Measurements from ENCODE around the gene RNF141.

DNA sequence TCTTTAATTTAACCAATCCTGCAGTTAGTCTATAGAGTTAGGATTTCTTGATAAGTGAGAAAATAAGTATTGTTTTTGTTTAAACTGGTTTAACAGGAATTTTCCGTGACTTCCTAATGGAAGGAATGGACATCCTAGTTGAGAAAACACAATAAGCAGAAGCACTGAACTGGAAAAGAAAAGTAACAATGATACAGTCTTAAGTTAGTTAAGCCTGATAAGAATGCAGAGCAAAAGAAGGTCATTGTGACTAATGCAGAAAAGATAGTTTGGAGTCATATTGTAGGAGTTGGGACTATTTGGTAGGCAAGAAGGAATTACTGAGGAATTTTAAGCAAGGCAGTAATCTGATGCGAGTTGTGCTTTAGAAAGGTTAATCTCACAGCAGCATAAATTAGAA is 11.7 kb downstream of the RNF141 start:
- TF ChIP-seq, protein P1, sequence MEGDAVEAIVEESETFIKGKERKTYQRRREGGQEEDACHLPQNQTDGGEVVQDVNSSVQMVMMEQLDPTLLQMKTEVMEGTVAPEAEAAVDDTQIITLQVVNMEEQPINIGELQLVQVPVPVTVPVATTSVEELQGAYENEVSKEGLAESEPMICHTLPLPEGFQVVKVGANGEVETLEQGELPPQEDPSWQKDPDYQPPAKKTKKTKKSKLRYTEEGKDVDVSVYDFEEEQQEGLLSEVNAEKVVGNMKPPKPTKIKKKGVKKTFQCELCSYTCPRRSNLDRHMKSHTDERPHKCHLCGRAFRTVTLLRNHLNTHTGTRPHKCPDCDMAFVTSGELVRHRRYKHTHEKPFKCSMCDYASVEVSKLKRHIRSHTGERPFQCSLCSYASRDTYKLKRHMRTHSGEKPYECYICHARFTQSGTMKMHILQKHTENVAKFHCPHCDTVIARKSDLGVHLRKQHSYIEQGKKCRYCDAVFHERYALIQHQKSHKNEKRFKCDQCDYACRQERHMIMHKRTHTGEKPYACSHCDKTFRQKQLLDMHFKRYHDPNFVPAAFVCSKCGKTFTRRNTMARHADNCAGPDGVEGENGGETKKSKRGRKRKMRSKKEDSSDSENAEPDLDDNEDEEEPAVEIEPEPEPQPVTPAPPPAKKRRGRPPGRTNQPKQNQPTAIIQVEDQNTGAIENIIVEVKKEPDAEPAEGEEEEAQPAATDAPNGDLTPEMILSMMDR (IDR thresholded peaks at IDR 0.05) = no peak
- TF ChIP-seq EZH2phosphoT487 (IDR thresholded peaks at IDR 0.05) (no peak), EZH2 (IDR thresholded peaks at IDR 0.05) (no peak)

Measured in neural progenitor cell (in vitro differentiated cells).